Measurements from ENCODE around the gene SNRK.

SNRK gene

DNA sequence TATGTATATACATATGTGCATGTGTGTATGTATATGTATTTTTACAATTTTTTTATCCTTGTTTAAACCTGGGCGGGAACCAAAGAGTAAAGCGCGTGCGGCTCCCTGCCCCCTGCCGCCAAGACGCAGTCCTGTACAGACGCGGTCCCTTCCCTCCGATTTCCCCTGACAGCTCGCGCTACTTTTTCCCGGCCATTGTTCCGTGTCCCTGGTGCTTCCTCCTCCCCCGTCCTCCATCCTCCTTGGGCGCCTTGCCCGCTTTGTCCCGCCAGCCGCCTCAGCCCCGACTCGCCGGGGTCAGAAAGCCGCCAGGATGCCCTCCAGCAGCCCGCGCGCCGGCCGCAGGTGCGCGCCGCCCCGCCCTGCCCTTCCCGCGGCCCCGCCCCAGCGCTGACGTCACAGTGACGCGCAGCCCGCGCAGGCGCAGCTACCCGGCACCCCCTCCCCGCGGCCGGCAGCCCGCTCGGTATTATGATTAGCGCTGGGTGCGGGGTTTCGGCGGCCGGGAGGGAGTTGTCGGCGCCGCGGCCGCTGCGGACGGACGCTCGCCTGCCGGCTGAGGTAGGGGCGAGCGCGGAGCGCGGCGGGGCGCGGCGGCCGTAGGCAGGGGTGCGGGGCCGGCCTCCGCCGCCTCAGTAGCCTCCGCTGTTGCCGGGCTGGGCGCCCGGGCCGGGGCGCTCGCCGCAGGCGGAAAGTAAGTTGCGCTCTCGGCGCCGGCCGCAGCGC lies at the start of gene SNRK (continued):
- TF ChIP-seq, protein P1, sequence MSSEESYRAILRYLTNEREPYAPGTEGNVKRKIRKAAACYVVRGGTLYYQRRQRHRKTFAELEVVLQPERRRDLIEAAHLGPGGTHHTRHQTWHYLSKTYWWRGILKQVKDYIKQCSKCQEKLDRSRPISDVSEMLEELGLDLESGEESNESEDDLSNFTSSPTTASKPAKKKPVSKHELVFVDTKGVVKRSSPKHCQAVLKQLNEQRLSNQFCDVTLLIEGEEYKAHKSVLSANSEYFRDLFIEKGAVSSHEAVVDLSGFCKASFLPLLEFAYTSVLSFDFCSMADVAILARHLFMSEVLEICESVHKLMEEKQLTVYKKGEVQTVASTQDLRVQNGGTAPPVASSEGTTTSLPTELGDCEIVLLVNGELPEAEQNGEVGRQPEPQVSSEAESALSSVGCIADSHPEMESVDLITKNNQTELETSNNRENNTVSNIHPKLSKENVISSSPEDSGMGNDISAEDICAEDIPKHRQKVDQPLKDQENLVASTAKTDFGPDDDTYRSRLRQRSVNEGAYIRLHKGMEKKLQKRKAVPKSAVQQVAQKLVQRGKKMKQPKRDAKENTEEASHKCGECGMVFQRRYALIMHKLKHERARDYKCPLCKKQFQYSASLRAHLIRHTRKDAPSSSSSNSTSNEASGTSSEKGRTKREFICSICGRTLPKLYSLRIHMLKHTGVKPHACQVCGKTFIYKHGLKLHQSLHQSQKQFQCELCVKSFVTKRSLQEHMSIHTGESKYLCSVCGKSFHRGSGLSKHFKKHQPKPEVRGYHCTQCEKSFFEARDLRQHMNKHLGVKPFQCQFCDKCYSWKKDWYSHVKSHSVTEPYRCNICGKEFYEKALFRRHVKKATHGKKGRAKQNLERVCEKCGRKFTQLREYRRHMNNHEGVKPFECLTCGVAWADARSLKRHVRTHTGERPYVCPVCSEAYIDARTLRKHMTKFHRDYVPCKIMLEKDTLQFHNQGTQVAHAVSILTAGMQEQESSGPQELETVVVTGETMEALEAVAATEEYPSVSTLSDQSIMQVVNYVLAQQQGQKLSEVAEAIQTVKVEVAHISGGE (tag by site-specific recombination; conservative IDR thresholded peaks at IDR 0.05; ENCODE audit: low read depth) = peak; percentile 48; the same call in 1 of the 2 replicates
- TF ChIP-seq KLF8 (tag by site-specific recombination; IDR thresholded peaks at IDR 0.05) (peak; percentile 71), ZNF513 (tag by site-specific recombination; IDR thresholded peaks at IDR 0.05) (no peak), ZNF214 (tag by site-specific recombination; IDR thresholded peaks at IDR 0.05; ENCODE audit: borderline replicate concordance) (no peak), ZBTB48 (tag by site-specific recombination; IDR thresholded peaks at IDR 0.05) (peak; percentile 83), ZNF629 (tag by site-specific recombination; IDR thresholded peaks at IDR 0.05) (0 out of 2 replicates have a peak, but pooled peaks have one; percentile 30), ZBTB1 (tag by site-specific recombination; IDR thresholded peaks at IDR 0.05) (no peak), ZNF707 (tag by site-specific recombination; IDR thresholded peaks at IDR 0.05) (no peak), SP7 (tag by site-specific recombination; IDR thresholded peaks at IDR 0.05) (no peak)

GRCh38 chr3:43238801-43239200 lies 47.5 kb upstream of the SNRK start:
- H3K4me3 ChIP-seq (ENCODE audit: low read depth, low read length) = no peak overlapping the region
- H3K9me3 ChIP-seq (ENCODE audit: control insufficient read depth, insufficient read depth, low read depth, low read length) = no peaks in the 10 kb centered on the region
- ChIA-PET CTCF (no interaction called here), POLR2A (no interaction called here)
- TF ChIP-seq ZBTB21 (tag by site-specific recombination; IDR thresholded peaks at IDR 0.05) (no peak), ZSCAN4 (tag by site-specific recombination; IDR thresholded peaks at IDR 0.05) (no peak)
- H3K27ac ChIP-seq (ENCODE audit: extremely low read depth, low read depth, low read length) = no peak overlapping the region
- no peaks in the 10 kb centered on the region for H3K4me1 ChIP-seq (ENCODE audit: control insufficient read depth, insufficient read depth, low read length)
- no peaks in the 10 kb centered on the region for H3K36me3 ChIP-seq (ENCODE audit: control insufficient read depth in 2 of 2, insufficient read depth in 1 of 2, low read length in 2 of 2)

GRCh38 chr3:43239755-43240154 lies 46.6 kb upstream of the SNRK start:
- TF ChIP-seq IKZF3 (tag by site-specific recombination; IDR thresholded peaks at IDR 0.05) = no peak
- TF ChIP-seq ZNF311 (tag by site-specific recombination; IDR thresholded peaks at IDR 0.05; ENCODE audit: borderline replicate concordance) = no peak
- TF ChIP-seq ZNF280D (tag by site-specific recombination; IDR thresholded peaks at IDR 0.05) = no peak
- no peak for TF ChIP-seq ZNF24 (tag by site-specific recombination; IDR thresholded peaks at IDR 0.05)
- no peak for TF ChIP-seq ZNF324 (tag by site-specific recombination; IDR thresholded peaks at IDR 0.05)
- TF ChIP-seq ZNF292 (tag by site-specific recombination; IDR thresholded peaks at IDR 0.05; ENCODE audit: borderline replicate concordance, low read depth) = no peak
- Histone ChIP-seq H3K9me3 (ENCODE audit: control insufficient read depth, insufficient read depth, low read depth, low read length) (no peaks in the 10 kb centered on the region), H3K4me3 (ENCODE audit: low read depth, low read length) (no peak overlapping the region), H3K4me1 (ENCODE audit: control insufficient read depth, insufficient read depth, low read length) (no peaks in the 10 kb centered on the region), H3K36me3 (ENCODE audit: control insufficient read depth in 2 of 2, insufficient read depth in 1 of 2, low read length in 2 of 2) (no peaks in the 10 kb centered on the region), H3K27ac (ENCODE audit: extremely low read depth, low read depth, low read length) (no peak overlapping the region)
- ChIA-PET POLR2A (no interaction called here), CTCF (no interaction called here)

All from HEK293 (cell line).